ACHN (cell line): ENCODE results near the gene TIMELESS.
"Not testable (repeated sequence)": the region's sequence is repeated elsewhere in the genome, so short reads cannot be mapped to it uniquely, and the experiment has no call there.

Experiments
- DNase-seq: peaks from one replicate; pipeline ENCODE4 v3.0.0-alpha.2; 2015
- in situ Hi-C: cut with HindIII; loops from 2 replicates; pipeline ENCODE4 v1.10.0; 2017; ENCODE audit warnings: low sequenced_read_pairs, low pct_ligation_motif_present, low pct_unique_long_range_greater_than_20kb

The TIMELESS gene

GRCh38 chr12:56448860-56449621, at the start of gene TIMELESS:
TSS of gene TIMELESS (minus strand) at chr12:56449426. CDS start at chr12:56434170, 15,256 bp downstream.
- in situ Hi-C loops, result no loop called here
- DNase-seq, result peak; percentile 97

GRCh38 chr12:56498126-56498902, 49.1 kb upstream of the TIMELESS start:
- DNase-seq, in situ Hi-C loops: not testable (repeated sequence)

GRCh38 chr12:56496704-56497103, 47.5 kb upstream of the TIMELESS start:
- DNase-seq, result peak; percentile 49
- in situ Hi-C loops, result not testable (repeated sequence)

- DNase-seq, in situ Hi-C loops: not testable (repeated sequence)
Observed at GRCh38 chr12:56494481-56494880, 45.3 kb upstream of the TIMELESS start.

GRCh38 chr12:56494106-56494415, 44.8 kb upstream of the TIMELESS start:
- DNase-seq, in situ Hi-C loops: not testable (repeated sequence)

GRCh38 chr12:56493409-56494105, 44.3 kb upstream of the TIMELESS start:
- DNase-seq, in situ Hi-C loops: not testable (repeated sequence)

GRCh38 chr12:56490360-56490759, 41.1 kb upstream of the TIMELESS start:
- in situ Hi-C loops, result no loop called here
- DNase-seq, result no peak

- DNase-seq, result peak; percentile 93
- in situ Hi-C loops, result no loop called here
Observed at GRCh38 chr12:56488041-56488955, 39.1 kb upstream of the TIMELESS start, which contains the start of gene GLS2. TSS of gene GLS2 (minus strand) at chr12:56488161. CDS start at chr12:56488118, 43 bp downstream.

- DNase-seq, result peak; percentile 52
- in situ Hi-C loops, result no loop called here
Observed at GRCh38 chr12:56487448-56488040, 38.3 kb upstream of the TIMELESS start.

GRCh38 chr12:56486694-56487093, 37.5 kb upstream of the TIMELESS start:
- in situ Hi-C loops, result no loop called here
- DNase-seq, result no peak

GRCh38 chr12:56484566-56484965, 35.3 kb upstream of the TIMELESS start:
- in situ Hi-C loops, result no loop called here

GRCh38 chr12:56479625-56480024, 30.4 kb upstream of the TIMELESS start:
- no peak for DNase-seq
- in situ Hi-C loops, result no loop called here

More at GRCh38 chr12:56484566-56484965, 35.3 kb upstream of the TIMELESS start:
- no peak for DNase-seq

- DNase-seq, result no peak
- in situ Hi-C loops, result no loop called here
Observed at GRCh38 chr12:56477521-56478225, 28.4 kb upstream of the TIMELESS start.

GRCh38 chr12:56476972-56477432, 27.8 kb upstream of the TIMELESS start:
- no peak for DNase-seq
- in situ Hi-C loops, result no loop called here

- in situ Hi-C loops, result no loop called here
- DNase-seq, result no peak
Observed at GRCh38 chr12:56476143-56476542, 26.9 kb upstream of the TIMELESS start.

- in situ Hi-C loops, result no loop called here
- no peak for DNase-seq
Observed at GRCh38 chr12:56474389-56474788, 25.2 kb upstream of the TIMELESS start.
